NCI-H446 treated with DMSO at 0.1 percent for 48 hours (cell line): Measurements from ENCODE around the gene ETFDH.
A peak's percentile ranks its signal among the peaks of the same experiment; 100 is the strongest.
"Not testable (repeated sequence)": the region's sequence is repeated elsewhere in the genome, so short reads cannot be mapped to it uniquely, and the experiment has no call there.

Experiments
- DNase-seq: peaks from one replicate; lab custom pipeline; 2025; lab: John Stamatoyannopoulos, UW

Gene ETFDH

GRCh38 chr4:158678767-158679166 lies 6.7 kb downstream of the ETFDH start:
- DNase-seq = no peak

GRCh38 chr4:158681629-158682028 lies 9.5 kb downstream of the ETFDH start:
- DNase-seq = no peak

GRCh38 chr4:158682066-158682465 lies 10.0 kb downstream of the ETFDH start:
- no peak for DNase-seq

- DNase-seq = no peak
These were observed 16.7 kb downstream of the ETFDH start for GRCh38 chr4:158688813-158689212.

GRCh38 chr4:158704274-158704673 lies 32.2 kb downstream of the ETFDH start:
- no peak for DNase-seq

- no peak for DNase-seq
These were observed 38.7 kb downstream of the ETFDH start for GRCh38 chr4:158710814-158711213.

- DNase-seq = not testable (repeated sequence)
These were observed 40.5 kb downstream of the ETFDH start for GRCh38 chr4:158712622-158713021.

- DNase-seq = no peak
These were observed 42.8 kb downstream of the ETFDH start for GRCh38 chr4:158714937-158715336.

- no peak for DNase-seq
These were observed 43.7 kb downstream of the ETFDH start for GRCh38 chr4:158715802-158716201.

GRCh38 chr4:158721680-158722079 lies 49.6 kb downstream of the ETFDH start:
- no peak for DNase-seq

GRCh38 chr4:158722291-158722916 lies 50.3 kb downstream of the ETFDH start:
- DNase-seq = peak; percentile 0

- peak; percentile 44 for DNase-seq
These were observed 51.1 kb downstream of the ETFDH start, which contains the start of gene PPID for GRCh38 chr4:158722917-158723793. Gene PPID, minus strand, starts transcription at chr4:158723396. Its CDS starts 108 bp downstream, at chr4:158723288.

- no peak for DNase-seq
These were observed 52.5 kb downstream of the ETFDH start for GRCh38 chr4:158724637-158725036.

- DNase-seq = no peak
These were observed 54.5 kb downstream of the ETFDH start for GRCh38 chr4:158726633-158727032.

GRCh38 chr4:158728236-158728635 lies 56.1 kb downstream of the ETFDH start:
- no peak for DNase-seq

- DNase-seq = peak; percentile 1
These were observed 57.8 kb downstream of the ETFDH start for GRCh38 chr4:158729716-158730559.

GRCh38 chr4:158738866-158739265 lies 66.8 kb downstream of the ETFDH start:
- no peak for DNase-seq

GRCh38 chr4:158739600-158739999 lies 67.5 kb downstream of the ETFDH start:
- no peak for DNase-seq

- no peak for DNase-seq
These were observed 69.4 kb downstream of the ETFDH start for GRCh38 chr4:158741326-158742021.

- DNase-seq = not testable (repeated sequence)
These were observed 74.4 kb downstream of the ETFDH start for GRCh38 chr4:158746537-158746936.

- no peak for DNase-seq
These were observed 78.3 kb downstream of the ETFDH start for GRCh38 chr4:158750379-158750778.
